ENCODE measurements around the gene SPRR2F.

DNA sequence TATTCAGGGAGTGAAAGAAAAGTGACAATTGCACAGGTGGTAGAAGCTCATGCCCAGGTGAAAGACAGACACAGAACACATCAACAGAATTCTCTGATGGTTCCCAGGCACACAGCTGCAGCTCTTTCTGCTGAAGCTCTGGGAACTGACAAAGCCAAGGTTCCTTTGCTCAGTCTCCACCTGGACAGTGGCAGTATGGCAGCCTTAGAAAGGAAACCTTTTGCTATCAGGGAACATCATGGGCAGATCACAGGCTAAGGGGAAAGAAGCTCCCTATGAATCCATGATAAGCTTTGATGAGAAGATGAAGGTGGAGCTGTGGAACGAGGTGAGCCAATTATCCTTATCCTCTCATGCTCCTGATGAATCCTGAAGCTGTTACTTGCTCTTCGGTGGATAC, 43.1 kb downstream of the SPRR2F start:
- TF ChIP-seq POLR2A (IDR thresholded peaks at IDR 0.05) (no peak), POLR2AphosphoS5 (IDR thresholded peaks at IDR 0.05) (no peak)
- TF ChIP-seq, protein P1, sequence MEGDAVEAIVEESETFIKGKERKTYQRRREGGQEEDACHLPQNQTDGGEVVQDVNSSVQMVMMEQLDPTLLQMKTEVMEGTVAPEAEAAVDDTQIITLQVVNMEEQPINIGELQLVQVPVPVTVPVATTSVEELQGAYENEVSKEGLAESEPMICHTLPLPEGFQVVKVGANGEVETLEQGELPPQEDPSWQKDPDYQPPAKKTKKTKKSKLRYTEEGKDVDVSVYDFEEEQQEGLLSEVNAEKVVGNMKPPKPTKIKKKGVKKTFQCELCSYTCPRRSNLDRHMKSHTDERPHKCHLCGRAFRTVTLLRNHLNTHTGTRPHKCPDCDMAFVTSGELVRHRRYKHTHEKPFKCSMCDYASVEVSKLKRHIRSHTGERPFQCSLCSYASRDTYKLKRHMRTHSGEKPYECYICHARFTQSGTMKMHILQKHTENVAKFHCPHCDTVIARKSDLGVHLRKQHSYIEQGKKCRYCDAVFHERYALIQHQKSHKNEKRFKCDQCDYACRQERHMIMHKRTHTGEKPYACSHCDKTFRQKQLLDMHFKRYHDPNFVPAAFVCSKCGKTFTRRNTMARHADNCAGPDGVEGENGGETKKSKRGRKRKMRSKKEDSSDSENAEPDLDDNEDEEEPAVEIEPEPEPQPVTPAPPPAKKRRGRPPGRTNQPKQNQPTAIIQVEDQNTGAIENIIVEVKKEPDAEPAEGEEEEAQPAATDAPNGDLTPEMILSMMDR (IDR thresholded peaks at IDR 0.05 in 8 of 11, conservative IDR thresholded peaks at IDR 0.05 in 3 of 11), result no peak
